Astrocyte of the spinal cord (primary cell): ENCODE data around the gene SLC16A8.

Experiments used
- DNase-seq: peaks from one replicate; pipeline ENCODE4 v3.0.0; 2011; ENCODE audit warnings: low read depth, low spot score
- H3K4me3 ChIP-seq: 2 replicates; pipeline ENCODE4 v1.5.1; 2011; ENCODE audit warnings: low read depth, mild to moderate bottlenecking, low read length, moderate library complexity
- in situ Hi-C: cut with HindIII; loops from 2 replicates; pipeline ENCODE4 v1.10.0; 2017; ENCODE audit warnings: low sequenced_read_pairs
- TF ChIP-seq, protein P1 (sequence below): IDR thresholded peaks from 2 replicates; pipeline ENCODE4 v1.5.1; 2012; ENCODE audit warnings: low read depth, mild to moderate bottlenecking, low read length, inconsistent platforms

SLC16A8 gene

DNA sequence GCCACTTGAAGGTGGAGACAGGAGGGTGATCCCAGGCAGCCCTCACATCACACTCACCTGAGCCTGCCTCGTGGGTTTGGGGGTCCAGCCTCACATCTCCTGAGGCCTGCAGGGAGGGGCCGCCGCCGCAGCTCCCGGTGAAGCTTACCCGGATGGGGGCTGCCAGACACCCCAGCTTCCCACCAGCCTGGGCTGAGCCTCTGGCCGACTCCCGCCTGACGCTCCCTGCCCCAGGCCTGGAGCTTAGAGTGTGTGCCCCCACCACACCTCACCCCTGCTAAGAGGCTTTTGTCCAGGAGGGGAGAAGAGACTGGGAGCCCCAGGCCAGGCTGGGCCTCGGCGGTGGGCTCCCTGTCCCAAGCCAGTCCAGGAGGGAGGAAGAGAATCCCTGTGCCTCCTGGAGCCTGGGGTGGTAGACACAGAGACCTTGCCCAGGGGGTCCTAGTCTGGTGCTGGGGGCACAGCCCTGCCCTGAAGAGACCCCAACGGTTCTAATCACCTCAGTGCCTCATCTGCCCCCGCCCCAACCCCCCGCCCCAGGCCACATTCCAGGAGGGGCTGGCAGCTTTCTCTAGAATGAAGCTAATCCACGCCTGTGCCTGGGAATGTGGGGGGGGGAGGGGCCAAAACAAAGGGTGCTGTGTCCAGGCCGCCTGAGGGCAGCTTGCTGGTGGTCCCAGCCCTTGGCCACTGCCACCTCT lies at the start of gene SLC16A8:
TSS of gene SLC16A8 (minus strand) at position 254 of the 701 bp plus-strand sequence. CDS start 1,311 bp downstream, outside the sequence.
- no peak within 1 kb of the TSS for H3K4me3 ChIP-seq
- TF ChIP-seq, protein P1, sequence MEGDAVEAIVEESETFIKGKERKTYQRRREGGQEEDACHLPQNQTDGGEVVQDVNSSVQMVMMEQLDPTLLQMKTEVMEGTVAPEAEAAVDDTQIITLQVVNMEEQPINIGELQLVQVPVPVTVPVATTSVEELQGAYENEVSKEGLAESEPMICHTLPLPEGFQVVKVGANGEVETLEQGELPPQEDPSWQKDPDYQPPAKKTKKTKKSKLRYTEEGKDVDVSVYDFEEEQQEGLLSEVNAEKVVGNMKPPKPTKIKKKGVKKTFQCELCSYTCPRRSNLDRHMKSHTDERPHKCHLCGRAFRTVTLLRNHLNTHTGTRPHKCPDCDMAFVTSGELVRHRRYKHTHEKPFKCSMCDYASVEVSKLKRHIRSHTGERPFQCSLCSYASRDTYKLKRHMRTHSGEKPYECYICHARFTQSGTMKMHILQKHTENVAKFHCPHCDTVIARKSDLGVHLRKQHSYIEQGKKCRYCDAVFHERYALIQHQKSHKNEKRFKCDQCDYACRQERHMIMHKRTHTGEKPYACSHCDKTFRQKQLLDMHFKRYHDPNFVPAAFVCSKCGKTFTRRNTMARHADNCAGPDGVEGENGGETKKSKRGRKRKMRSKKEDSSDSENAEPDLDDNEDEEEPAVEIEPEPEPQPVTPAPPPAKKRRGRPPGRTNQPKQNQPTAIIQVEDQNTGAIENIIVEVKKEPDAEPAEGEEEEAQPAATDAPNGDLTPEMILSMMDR = no peak

DNA sequence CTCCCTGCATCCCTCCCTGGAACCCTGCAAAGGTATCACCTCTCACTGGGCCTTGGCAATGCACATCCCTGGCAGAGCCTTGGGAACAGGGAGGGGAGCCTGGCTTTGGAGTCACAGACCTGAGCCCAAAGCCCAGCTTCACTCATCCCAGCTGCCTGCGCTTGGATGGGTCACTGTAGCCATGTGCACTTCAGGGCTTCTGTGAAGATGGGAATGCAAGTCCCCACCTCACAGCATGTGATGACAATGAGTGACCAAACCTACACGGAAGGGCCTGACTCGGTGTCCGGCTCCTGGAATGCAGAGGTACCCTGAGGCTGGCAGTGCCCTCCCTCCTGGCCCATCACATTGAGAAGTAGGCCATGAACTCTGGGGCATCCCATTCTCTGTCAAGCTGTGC lies 49.3 kb upstream of the SLC16A8 start:
- in situ Hi-C loops = no loop called here
- TF ChIP-seq, protein P1 = no peak

More for the DNA sequence above, at the start of gene SLC16A8:
- no peak for DNase-seq
- in situ Hi-C loops = no loop called here

DNA sequence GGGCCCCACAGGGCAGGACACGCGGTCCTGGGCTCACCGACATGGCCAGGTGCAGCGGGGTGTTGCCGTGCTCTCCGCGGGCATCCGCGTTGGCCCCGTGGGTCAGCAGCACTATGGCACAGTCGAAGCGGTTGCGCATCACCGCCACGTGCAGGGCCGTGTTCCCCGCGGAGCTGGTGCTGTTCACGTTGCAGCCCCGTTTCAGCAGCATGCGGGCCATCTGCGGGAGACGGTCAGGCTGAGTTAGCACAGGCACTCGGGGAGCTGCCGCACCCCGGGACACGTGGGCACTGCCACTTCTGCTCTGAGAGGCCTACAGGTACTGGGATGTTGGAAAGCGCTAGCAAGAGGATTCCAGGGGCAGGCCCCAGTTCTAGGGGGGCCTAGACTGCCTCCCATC lies 48.8 kb upstream of the SLC16A8 start:
- in situ Hi-C loops = no loop called here
- no peak overlapping the region for H3K4me3 ChIP-seq
- TF ChIP-seq, protein P1 = no peak
- no peak for DNase-seq

More for the DNA sequence above, 49.3 kb upstream of the SLC16A8 start:
- no peak for DNase-seq
- no peak overlapping the region for H3K4me3 ChIP-seq

DNA sequence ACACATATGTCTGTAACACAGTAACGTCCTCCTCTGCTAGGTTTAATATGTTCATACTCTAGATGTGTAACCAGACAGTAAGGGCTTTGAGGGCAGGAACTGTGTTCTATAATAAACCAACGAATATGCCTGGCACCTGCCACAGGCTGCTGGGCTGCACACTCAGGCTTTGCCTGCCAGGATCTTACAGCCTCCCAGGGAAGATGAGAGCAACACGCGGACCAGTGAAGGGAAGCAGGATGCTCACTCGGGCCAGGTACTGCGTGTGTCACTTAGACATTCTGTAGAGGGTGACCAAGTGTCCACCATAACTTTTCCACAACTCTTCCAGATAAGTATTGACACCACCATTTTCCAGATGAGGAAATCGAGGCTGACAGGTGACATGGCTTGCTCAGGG lies 48.2 kb upstream of the SLC16A8 start:
- in situ Hi-C loops = no loop called here
- TF ChIP-seq, protein P1 = no peak
- no peak for DNase-seq
- H3K4me3 ChIP-seq = no peak overlapping the region

DNA sequence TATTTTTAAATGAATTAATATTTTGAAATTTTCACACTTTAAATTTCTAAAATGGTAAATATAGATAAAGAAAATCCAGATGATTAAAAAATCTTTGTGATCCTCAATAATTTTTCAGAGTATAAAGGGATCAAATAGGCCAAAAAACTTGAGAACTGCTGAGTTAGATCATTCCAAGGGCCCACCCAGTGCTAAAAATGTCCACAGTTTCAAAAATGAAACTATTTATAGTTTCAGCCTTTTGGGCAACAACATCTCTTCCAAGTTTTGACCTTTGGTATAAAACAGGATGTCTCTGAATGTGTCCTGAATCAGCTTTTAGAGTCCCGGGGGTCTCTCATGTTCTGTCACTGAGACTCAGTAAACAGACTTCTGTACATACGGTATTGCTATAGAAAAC lies 47.4 kb upstream of the SLC16A8 start:
- TF ChIP-seq, protein P1 = no peak
- DNase-seq = no peak
- in situ Hi-C loops = no loop called here
- no peak overlapping the region for H3K4me3 ChIP-seq

DNA sequence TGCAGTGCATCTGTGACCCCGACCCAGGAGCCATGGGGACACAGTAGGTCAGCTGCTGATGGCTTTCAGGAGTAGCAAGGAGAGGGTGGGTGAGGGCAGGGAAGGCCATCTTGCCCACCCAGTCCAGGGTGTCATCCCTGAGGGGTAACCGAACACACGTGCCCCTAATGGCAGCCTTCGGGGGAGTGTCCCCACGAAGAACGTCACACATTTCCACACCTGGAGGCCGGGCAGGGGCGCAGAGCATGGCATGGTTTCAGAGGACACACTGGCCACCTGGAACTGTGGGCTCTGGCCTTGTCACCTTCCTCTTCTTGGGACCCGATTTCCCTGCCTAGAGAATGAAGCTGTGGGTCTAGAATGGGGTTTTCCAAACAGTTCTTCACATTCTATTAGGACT lies 45.9 kb upstream of the SLC16A8 start:
- in situ Hi-C loops = no loop called here
- TF ChIP-seq, protein P1 = no peak
- no peak overlapping the region for H3K4me3 ChIP-seq
- no peak for DNase-seq
